Measurements from ENCODE around the gene TLE3.
"Not testable (repeated sequence)": the region's sequence is repeated elsewhere in the genome, so short reads cannot be mapped to it uniquely, and the experiment has no call there.

The TLE3 gene

DNA sequence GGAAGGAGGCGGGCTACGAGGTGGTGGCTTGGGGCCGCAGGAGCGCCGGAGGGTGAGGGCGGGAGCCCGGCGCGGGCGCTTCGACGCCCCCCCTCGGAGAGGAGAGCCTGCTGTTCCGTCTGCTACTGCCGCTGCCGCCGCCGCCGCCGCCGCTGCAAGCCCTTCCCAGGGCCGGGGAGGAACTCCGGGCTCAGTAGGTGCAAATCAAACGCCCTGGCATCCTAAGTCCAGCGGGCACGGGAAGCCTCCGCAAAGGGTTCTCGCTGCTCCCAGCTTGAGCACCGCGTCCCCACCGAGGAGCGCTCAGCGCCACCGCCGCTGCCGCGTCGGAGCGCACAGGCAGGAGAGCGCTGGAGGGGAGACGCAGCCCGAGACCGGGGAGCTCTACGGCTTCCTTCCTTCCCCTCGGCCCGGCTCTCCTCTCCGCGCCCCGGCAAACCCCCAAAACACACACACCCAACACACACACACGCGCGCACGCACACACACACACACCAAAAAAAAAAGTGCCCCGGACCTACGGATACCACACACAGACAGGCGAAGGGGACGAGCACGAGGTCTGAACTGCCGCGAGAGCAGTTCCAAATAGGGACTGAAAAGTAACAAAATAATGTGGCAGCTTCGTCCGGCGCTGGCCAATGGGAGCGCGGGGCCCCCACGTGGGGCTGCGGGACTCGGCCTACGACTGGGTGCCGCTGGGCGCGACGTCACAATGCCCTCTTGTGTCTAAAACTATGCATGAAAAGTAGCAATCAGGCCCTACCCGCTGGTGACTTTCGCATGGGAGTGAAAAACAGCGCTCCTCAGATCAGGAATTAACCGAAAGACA, at the start of gene TLE3:
TLE3 (minus strand) TSS at position 597 of the 832 bp plus-strand sequence. CDS start 1,119 bp downstream, outside the sequence.
- DNase-seq: peak; percentile 99

DNA sequence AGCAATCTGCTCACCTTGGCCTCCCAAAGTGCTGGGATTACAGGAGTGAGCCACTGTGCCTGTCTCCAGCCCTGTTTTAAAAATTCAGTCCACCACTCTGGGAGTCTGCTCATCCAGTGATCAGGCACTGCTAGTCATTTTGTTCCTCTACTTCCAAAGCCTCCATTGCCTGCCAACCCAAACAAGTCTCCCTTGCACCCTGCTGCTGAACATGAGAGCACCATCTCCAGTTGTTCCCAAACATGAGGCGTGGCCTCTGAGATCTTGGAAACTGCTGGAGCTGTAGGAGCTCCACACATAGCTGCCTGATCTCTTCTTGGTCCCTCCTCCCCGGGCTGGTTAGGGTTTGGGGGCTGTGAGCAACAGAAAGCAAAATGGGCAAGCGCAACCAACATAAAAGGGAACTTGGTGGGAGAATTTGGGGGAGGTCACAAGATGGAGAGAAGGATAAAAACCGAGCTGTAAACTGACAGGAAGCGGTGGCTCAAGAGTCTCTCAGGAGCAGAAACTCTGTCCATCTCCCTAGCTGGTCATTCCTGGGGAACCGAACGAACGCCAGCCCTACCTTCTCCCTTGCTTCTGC, 49.6 kb upstream of the TLE3 start:
- DNase-seq: peak; percentile 88

DNA sequence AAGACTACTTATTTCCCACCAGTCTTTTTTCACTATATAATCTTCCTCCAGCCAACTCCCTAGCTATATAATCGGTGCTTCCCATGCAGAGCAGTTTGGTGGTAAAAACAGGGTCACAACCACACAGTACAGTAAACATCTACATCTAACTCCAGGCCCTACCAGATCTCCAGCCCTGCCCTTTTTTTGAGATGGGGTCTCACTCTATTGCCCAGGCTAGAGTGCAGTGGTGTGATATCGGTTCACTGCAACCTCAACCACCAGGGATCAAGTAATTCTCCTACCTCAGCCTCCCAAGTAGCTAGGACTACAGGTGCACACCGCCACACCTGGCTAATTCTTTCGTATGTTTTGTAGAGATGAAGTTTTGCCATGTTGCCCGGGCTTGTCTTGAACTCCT, 49.1 kb upstream of the TLE3 start:
- no peak for DNase-seq

DNA sequence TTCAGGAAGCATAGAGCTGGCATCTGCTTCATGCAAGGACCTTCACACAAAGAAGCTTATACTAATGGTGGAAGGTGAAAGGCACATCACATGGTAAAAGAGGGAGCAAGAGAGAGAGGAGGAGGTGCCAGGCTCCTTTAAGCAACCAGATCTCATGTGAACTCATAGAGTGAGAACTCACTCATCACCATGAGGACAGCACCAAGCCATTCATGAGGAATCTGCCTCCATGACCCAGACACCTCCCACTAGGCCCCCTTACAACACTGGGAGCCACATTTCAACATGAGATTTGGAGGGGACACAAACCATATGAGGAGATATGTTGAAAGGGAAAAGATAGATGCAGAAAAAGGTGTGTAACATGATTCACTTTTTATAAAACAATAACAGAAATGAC, 48.4 kb upstream of the TLE3 start:
- DNase-seq: no peak

DNA sequence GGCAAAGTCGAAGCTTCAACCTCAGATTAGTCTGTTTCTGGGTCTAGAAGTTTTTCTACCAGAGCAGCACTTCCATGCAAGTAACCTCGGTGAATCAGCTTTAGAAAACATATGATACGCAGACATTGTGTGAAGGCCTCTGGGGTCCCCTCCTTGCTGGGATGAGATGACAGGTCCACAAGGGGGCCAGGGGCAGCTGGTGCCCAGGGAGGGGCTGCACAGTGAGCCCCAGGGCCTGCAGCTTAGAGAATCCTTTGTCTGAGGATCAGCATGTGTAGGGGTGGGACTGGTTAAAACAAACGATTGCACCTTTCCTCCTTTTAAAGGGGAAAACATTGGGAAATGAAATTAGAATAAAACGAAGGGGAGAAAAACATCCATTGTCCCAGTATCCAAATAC, 47.5 kb upstream of the TLE3 start:
- no peak for DNase-seq

DNA sequence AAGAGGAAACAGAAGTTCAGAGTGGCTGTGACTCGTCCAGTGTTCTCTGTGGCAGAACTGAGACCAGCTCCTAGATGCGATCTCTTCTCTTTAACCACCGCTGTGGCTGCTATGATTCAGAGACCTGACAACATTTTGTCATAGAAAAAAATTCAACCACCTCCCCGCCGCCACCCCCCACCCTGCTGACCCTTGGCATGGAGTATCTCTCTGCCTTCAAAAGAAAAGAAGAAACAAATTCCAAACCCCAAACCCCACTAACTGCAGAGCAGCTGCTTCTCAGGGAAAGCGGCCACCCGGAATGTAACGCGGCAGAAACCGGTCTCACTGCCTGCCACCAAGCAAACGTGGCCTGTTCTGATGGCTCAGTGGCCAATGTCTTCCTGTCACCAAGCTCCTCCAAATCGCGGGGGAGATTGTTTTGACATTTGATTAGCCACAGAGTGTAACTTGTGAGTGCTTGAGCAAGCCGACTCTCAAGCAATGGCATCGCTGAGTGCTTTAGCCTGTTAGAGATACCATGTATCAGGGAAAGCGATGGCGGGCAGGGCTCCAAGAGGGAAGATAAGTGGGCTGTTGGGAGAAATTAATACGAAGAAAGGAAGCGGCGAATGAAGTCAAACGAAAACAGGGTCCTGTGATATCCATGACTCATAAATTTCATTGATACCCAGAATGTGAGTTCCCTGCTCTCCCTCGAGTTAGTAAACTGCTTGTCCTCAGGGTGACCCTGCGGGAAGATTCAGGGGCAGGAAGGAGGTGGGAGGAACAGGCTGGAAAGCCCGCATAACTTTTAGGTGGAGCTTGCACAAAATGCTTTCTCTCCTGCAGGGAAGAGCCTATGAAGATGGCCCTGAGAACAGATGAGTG, 44.8 kb upstream of the TLE3 start:
- peak; percentile 80 for DNase-seq

DNA sequence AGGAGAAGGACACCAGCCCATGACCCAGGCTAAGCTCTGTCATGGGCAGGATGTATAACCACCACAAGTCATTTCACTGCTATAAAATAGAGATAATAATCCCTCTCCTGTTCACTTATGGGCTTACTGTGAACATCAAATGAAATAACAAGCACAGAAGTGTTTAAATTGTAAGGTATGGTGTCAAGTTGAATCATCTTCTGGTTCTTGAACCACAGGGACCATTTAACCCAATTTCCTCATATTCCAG, 44.3 kb upstream of the TLE3 start:
- no peak for DNase-seq

DNA sequence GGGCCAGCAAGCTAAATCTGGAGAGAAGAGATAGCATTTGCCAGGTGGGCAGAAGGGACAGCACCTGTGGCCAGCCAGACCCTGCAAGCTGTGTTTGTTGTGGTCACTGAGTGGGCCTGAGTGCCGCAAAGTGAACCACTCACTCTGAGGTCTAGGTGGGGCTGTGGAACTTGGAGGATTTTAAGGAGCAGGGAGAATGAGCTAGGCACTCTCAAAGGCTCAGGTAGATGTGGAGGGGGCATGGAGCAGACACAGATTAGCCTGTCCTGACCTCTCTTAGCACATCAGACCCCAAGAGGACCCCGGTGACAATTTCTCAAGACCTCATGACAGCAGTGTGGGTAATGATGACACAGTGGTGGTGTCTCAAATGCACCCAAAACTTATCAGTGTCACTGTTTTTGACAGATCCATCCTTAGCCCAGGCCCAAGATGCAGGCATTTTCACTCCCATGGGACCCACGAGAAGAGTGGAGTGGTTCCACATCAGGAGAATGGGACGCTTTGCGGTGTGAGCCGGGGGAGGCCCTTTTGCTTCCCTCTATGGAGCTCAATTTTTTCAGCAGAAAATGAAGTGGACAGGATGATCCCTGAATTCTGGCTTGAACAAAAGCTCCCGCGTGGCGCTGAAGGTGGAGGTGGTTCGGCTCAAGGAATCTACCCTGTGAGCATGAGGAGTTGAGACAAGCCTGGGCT, 43.8 kb upstream of the TLE3 start:
- no peak for DNase-seq

DNA sequence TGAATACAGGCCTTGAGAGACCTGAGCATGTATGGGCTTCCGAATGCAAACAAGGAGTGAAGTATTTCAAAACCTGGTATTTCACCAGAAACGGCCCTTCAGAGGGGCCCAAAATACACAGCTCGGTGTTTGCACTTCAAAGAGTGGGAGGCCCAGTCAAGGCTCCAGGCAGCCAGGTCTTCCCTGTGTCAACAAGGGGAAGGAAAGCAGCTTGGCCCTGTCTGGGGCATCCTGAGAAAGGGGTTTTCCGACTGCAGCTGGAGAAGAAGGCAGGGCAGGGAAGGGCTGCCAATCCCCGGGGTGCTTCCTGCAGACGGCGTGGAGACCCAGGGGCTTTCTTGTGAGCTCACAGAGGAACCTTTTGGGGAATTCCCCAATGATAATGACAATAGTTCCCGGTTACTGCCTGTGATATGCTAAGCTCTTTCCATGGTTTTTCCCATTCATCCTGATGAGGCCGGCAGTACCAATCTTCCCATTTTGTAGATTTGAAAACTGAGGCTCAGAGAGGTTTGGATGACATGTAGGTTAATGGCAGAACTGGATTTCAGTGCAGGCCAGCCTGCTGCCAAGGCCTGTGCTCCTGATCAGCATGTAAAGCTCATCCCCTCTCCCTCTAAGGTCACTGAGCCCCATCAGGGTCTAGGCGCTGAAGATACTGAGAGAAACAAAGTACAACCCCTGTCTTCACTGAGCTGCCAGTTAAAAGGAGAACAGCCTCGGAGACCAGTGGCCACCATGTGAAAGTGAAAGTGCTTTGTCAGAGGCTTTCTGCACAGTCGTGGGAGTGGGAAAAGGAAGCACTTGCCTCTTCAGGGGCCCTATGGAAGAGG, 43.0 kb upstream of the TLE3 start:
- peak; percentile 66 for DNase-seq

DNA sequence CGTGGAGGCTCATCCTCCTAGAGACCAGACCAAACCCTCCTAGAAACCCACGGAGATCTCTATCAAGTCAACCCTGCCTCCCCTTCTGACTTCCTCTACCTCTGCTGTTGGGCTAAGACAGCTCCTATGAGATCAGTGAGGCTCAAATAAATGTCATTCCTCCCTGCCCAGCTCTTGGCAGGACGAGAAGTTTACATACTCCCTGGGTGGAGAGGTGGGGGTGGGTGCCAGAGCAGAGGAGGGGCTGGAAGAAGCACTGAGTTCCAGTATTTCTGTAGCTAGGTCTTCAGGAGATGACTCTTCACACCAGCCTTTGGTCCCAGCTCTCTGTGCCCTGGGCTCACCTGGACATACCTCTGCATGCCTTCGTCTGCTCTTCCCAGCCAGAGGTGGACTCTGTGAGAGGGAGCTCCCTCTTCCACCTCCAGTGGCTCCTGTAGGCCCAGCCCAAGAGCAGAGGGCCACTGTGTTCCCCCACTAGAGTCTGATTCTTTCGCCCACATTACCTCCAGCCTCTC, 42.4 kb upstream of the TLE3 start:
- peak; percentile 29 for DNase-seq

DNA sequence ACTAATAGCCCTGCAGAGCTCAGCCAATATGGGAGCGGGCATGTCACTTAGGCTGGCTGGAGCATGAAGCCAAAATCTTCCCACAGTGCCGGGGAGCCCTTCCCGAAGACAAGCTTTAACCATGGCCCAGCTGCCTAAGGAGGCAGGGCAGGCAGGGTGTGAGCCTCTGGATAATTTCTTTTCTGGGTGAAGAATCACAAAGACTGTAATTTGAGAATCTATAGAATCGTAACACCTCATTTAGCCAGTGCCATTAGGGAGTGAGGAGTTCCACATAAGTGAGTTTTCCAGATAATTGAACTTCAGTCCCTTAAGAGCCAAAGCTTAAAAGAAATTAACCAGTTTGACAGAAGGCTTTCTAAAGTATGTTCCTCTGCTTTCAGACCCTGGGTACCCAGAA, 40.2 kb upstream of the TLE3 start:
- no peak for DNase-seq

DNA sequence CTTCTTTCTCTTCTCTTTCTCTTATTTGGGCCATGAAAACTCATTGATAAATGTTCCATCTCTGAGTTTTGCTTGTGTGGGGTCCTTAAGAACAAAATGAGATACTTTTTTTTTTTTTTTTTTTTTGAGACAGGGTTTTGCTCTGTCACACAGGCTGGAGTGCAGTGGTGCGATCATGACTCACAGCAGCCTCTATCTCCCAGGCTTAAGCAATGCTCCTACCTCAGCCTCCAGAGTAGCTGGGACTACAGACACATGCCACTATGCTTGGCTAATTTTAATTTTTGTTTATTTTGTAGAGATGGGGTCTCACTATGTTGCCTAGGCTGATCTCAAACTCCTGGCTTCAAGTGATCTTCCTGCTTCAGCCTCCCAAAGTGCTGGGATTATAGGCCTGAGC, 39.3 kb upstream of the TLE3 start:
- DNase-seq: not testable (repeated sequence)

DNA sequence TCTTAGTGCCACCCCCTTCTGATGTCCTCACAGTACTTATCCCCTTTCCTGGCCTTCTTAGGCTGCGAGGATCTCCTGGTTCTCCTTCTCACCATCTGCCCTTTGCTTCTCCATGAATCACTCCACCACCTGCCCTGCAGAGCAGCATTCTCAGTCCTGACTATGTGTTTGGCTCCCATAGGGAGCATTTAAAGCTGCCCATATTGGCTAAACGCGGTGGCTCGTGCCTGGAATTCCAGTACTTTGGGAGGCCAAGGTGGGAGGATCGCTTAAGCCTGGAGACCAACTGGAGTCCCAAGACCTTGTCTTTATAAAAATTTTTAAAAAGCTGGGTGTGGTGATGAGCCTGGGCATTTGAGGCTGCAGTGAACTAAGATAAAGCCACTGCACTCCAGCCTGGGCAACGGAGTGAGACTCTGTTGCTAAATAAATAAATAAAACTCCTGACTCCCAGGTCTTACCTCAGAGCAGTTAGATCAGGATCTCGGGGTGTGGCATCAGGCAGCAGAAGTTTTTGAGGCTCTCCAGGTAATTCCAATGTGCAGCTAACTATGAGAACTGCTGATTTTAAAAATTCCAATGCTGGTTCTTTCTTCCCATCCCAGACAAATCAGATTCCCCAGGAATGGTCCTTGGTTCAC, 36.2 kb upstream of the TLE3 start:
- DNase-seq: no peak

DNA sequence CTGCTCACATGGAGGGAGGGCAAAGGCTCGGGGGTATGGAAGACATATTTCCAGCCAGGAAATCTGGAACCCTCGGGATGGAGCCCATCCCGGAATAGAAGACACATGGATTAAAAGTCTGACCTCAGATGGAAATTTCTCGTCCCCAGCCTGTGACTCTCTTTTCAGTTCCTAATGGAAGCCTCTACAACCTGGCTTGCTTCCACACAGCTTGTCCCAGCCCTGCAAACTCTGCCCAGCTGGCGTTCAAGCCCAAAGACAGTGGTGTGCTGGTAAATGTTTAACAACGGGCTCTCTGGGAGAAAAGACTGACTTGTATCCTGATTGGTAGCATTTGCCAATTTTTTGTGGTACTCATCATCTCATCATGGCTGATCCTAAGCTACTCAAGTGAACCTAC, 35.6 kb upstream of the TLE3 start:
- DNase-seq: no peak

DNA sequence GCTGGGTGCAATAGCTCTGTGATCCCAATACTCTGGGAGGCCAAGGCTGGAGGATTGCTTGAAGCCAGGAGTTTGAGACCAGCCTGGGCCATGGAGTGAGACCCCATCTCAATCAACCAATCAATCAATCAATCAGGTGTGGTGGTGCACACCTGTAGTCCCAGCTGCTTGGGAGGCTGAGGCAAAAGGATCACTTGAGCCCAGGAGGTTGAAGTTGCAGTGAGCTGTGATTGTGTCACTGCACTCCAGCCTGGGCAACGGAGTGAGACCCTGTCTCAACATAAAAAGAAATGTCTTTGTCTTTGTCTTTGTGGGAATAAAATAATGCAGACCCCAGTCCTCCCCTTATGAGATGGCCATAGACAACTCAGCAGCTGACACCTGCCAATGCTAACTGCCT, 34.9 kb upstream of the TLE3 start:
- no peak for DNase-seq

DNA sequence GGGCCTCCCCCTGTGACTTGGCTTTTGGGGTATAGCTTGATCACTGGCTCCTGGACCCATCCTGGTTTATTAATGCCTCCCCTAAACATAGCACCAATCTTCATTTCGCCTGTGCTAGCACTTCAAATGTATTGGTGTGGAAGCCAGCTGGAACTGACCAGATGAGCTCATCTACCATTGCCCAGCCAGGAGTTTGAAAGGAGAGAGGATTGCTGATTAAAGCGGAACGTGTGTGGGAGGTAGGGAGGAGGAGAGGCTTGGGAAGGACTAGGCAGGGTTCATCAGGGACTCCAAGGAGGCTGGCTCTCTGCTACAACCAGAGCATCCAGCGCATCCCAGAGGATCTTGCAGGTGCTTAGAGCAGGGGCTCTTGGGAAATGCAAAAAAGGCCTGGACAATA, 34.4 kb upstream of the TLE3 start:
- no peak for DNase-seq

DNA sequence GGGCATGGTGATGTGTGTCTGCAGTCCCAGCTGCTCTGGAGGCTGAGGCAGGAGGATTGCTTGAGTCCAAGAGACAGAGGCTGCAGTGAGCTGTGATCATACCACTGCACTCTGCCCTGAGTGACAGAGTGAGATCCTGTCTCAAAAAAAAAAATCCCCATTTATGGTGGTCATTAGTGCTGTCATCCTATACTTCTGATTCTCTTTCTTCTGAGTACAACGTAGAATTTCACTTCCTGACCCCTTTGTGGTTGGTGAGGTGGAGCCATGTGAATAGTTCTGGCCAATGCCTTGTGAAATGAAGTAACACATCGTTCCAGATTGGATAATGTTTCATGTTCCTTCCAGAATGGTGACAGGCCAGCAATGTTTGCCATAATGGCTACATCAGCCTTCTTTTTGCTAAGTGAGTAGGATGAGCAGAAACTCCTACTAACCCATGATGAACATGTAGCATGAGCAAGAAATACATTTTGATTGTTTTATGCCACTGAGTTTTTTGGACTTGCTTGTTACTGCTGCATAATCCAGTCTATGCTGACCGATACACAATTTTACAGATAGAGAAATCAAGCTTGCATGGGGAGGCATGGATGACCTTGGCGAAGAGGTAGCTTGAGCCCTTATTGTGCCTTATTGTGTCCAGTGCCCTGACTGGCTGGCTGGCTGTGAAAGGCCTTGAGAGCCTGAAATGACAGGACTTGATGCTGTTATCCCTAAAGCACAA, 30.9 kb upstream of the TLE3 start:
- DNase-seq: no peak

DNA sequence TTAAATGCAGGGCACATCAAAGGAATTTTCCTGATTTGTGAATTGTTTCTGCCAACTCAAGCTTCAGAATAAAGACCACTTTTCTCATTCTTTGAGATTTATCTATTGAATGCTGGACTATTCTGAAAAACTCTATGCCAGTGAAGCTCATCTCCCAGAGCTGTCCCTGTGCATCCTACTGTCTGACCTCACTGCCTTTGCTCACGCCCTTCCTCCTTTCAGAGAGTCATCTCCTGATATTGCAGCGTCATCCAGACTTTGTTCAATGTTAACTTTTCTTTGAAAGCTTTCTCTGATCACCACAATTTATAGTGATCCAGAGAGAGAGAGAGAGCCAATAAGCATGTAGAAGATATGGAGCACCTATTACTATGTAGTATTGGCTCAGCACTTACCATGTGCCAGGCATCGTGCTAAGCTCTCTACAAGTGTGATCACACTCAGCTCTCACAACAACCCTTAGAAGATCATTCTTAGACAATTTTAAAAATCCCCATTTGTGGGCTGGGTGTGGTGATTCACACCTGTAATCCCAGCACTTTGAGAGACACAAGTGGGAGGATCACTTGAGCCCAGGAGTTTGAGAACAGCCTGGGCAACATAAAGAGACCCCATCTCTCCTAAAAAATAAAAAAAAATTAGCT, 30.2 kb upstream of the TLE3 start:
- no peak for DNase-seq

DNA sequence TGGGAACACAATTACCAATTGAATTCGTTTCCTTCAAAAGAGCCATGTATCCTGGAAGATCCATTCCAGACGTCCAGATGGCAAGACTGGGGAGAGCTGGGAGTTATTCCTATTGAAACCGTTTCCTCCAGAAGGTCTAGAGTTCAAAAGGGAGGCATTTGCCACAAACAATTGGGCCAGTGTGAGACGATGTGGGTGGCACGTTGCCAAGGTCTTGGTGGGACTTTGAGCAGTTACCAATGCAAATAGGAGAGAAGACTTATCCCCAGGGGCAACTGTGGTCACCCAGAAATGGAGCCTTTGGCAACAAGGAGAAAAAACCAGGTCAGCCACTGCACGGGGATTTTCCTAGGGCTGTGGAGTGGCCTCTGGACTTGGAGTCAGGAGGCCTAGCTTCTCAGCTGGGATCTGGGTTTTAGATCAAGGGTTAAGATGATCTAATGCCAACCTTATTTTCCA, 29.6 kb upstream of the TLE3 start:
- no peak for DNase-seq

DNA sequence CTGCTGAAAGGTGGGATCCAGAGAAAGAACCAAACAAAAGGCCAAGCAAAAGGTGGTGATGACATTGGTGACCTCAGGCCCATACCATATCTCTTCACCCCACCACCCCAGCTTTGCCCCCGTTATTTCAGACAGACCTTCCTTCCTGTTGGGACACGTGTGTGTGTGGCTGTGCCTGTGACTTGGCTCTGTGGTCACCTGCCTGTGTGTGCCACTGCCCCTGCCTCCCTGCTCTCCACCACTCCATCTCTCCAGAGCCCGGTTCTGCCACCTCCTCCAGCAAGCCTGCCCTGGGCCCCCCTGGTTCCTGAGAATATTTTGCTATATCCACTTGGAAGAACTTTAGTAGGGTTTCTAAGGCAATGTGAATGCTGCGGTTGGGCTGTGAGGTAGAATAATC, 28.6 kb upstream of the TLE3 start:
- DNase-seq: peak; percentile 46
